Gastrocnemius medialis (tissue), 4 donors: ENCODE results near the gene RING1. TPM values are rescaled to one million over a fixed set of nuclear protein-coding genes. Genes with fewer than 3 reads are reported as not detected.

ENCODE experiments used
- ATAC-seq, 2 donors: fragments of 150-250 bp; one replicate each; pipeline ENCODE4 v1.9.1; 2016
- DNase-seq, 2 donors: peaks; one replicate each; pipeline ENCODE4 v3.0.0-alpha.2; 2019
- H3K27ac ChIP-seq, 4 donors: fragments of 200-600 bp; sonication (generic); 1 replicate in 1 of 4; 2 replicates in 3 of 4; pipeline ENCODE4 v1.5.1; 2016 to 2018; ENCODE audit warnings: mild to moderate bottlenecking in 2 of 4, moderate library complexity in 1 of 4
- H3K27me3 ChIP-seq, 3 donors: fragments of 200-600 bp; sonication (generic) in 2 of 3; 1 replicate in 1 of 3; 2 replicates in 2 of 3; pipeline versions ENCODE4 v1.5.1 to v1.6.0; 2016 to 2019; ENCODE audit warnings: mild to moderate bottlenecking in 1 of 3, moderate library complexity in 1 of 3
- H3K36me3 ChIP-seq, 2 donors: fragments of 200-600 bp; sonication (generic) in 1 of 2; one replicate each; pipeline ENCODE4 v1.5.1; 2017 to 2018
- H3K4me1 ChIP-seq, 2 donors: fragments of 200-600 bp; sonication (generic) in 1 of 2; one replicate each; pipeline ENCODE4 v1.5.1; 2016 to 2017; ENCODE audit warnings: mild to moderate bottlenecking in 2 of 2
- H3K4me3 ChIP-seq, 4 donors: fragments of 200-600 bp; sonication (generic) in 3 of 4; 1 replicate in 1 of 4; 2 replicates in 3 of 4; pipeline ENCODE4 v1.5.1; 2016 to 2019; ENCODE audit warnings: mild to moderate bottlenecking in 2 of 4
- H3K9me3 ChIP-seq, 3 donors: fragments of 200-600 bp; sonication (generic) in 2 of 3; 1 replicate in 1 of 3; 2 replicates in 2 of 3; pipeline ENCODE4 v1.5.1; 2016 to 2019
- CTCF ChIP-seq, 5 experiments: fragments of 450-650 bp in 3 of 5; fragments of 200-600 bp in 2 of 5; sonication (generic) in 2 of 5; IDR thresholded peaks in 4 of 5; conservative IDR thresholded peaks in 1 of 5; 1 replicate in 4 of 5; 2 replicates in 1 of 5; pipeline ENCODE4 v1.5.1; 2016 to 2019; ENCODE audit warnings: antibody characterized with exemption in 5 of 5, mild to moderate bottlenecking in 3 of 5, moderate library complexity in 3 of 5
- POLR2A ChIP-seq, 2 donors: fragments of 450-650 bp; IDR thresholded peaks; one replicate each; pipeline ENCODE4 v1.6.1; 2017; ENCODE audit warnings: antibody characterized with exemption in 2 of 2, mild to moderate bottlenecking in 2 of 2, moderate library complexity in 2 of 2
- in situ Hi-C, 4 donors: fragments of 200-750 bp; cut with MboI; loops; one replicate each; pipeline versions ENCODE4 v1.15.0 to v1.8.0; 2017; ENCODE audit warnings: low sequenced_read_pairs in 4 of 4
- intact Hi-C: fragments of 100-400 bp; cut with DNase I; formaldehyde crosslinking; loops from one replicate; pipeline ENCODE4 v1.15.1; 2023; ENCODE audit warnings: low total_unique reads
- total RNA-seq, 4 donors: library from RNA; depleted of rRNA; stranded (reverse); fragments of >200 nt; gene quantifications; one replicate each; pipeline versions ENCODE4 v1.1.0 to v1.2.3, GENCODE V29; 2016

The RING1 gene
- total RNA-seq, 4 donors from 2014 or later = 7.4 to 16.3 (median 12.1) TPM

- H3K36me3 ChIP-seq = peaks cover 0 to 25% of the 10 kb centered on the region in 2 donors
- DNase-seq (peak; percentile 92 to 94), ATAC-seq (peak; percentile 46 to 52)
- TF ChIP-seq CTCF (IDR thresholded peaks at IDR 0.05 in 4 of 5, conservative IDR thresholded peaks at IDR 0.05 in 1 of 5) (no peak), POLR2A (IDR thresholded peaks at IDR 0.05) (peak; percentile 34 to 35)
- no peaks in the 10 kb centered on the region for H3K27me3 ChIP-seq
- in situ Hi-C loops (no loop called here), intact Hi-C loops (loop anchor here (5.0 kb wide), 3 partner anchors 213 to 1077 kb away; partner anchors contain the start of genes ATF6B and CUTA)
- H3K4me1 ChIP-seq = peaks cover 30 to 48% of the 10 kb centered on the region in 2 donors
- H3K9me3 ChIP-seq = no peaks in the 10 kb centered on the region
- peak within 1 kb of the TSS; percentile 70 to 91 (median 82) for H3K4me3 ChIP-seq
- peak within 1 kb of the TSS; percentile 75 to 89 (median 82) for H3K27ac ChIP-seq
These were observed 3.7 kb upstream of the RING1 start, which contains the start of gene HSD17B8 for GRCh38 chr6:33204415-33205190. Gene HSD17B8 (plus strand): TSS chr6:33204655. CDS start chr6:33204669, 14 bp downstream.

GRCh38 chr6:33205191-33206026 lies 2.9 kb upstream of the RING1 start:
- no peak for TF ChIP-seq CTCF (IDR thresholded peaks at IDR 0.05 in 4 of 5, conservative IDR thresholded peaks at IDR 0.05 in 1 of 5)
- ATAC-seq (no peak), DNase-seq (no peak)
- intact Hi-C loops = no loop called here
- no peaks in the 10 kb centered on the region for H3K27me3 ChIP-seq
- H3K4me3 ChIP-seq = peak overlapping the region; percentile 70 to 91 (median 82)
- peaks cover 0 to 33% of the 10 kb centered on the region in 2 donors for H3K36me3 ChIP-seq
- H3K4me1 ChIP-seq = peaks cover 30 to 46% of the 10 kb centered on the region in 2 donors
- in situ Hi-C loops = no loop called here
- peak overlapping the region; percentile 75 to 89 (median 82) for H3K27ac ChIP-seq
- no peaks in the 10 kb centered on the region for H3K9me3 ChIP-seq

- ATAC-seq = no peak
- DNase-seq = no peak
- peaks cover 0 to 39% of the 10 kb centered on the region in 2 donors for H3K36me3 ChIP-seq
- TF ChIP-seq CTCF (IDR thresholded peaks at IDR 0.05 in 4 of 5, conservative IDR thresholded peaks at IDR 0.05 in 1 of 5) = no peak
- no peak for TF ChIP-seq POLR2A (IDR thresholded peaks at IDR 0.05)
- H3K4me1 ChIP-seq = peaks cover 29 to 45% of the 10 kb centered on the region in 2 donors
- in situ Hi-C loops = no loop called here
- intact Hi-C loops = no loop called here
- H3K4me3 ChIP-seq = no peak overlapping the region
- no peak overlapping the region for H3K27ac ChIP-seq
- H3K27me3 ChIP-seq = no peaks in the 10 kb centered on the region
- H3K9me3 ChIP-seq = no peaks in the 10 kb centered on the region
These were observed 2.1 kb upstream of the RING1 start for GRCh38 chr6:33206027-33206863.

GRCh38 chr6:33206864-33207551 lies 1.3 kb upstream of the RING1 start:
- intact Hi-C loops (no loop called here), in situ Hi-C loops (no loop called here)
- no peaks in the 10 kb centered on the region for H3K9me3 ChIP-seq
- ATAC-seq (no peak), DNase-seq (no peak)
- H3K4me1 ChIP-seq = peaks cover 22 to 38% of the 10 kb centered on the region in 2 donors
- H3K27me3 ChIP-seq = no peaks in the 10 kb centered on the region
- TF ChIP-seq CTCF (IDR thresholded peaks at IDR 0.05 in 4 of 5, conservative IDR thresholded peaks at IDR 0.05 in 1 of 5) (no peak), POLR2A (IDR thresholded peaks at IDR 0.05) (no peak)
- H3K4me3 ChIP-seq = peak overlapping the region; percentile 79 to 92 (median 90)
- peaks cover 0 to 36% of the 10 kb centered on the region in 2 donors for H3K36me3 ChIP-seq
- peak overlapping the region in 2 of 4 donors; percentile 93 to 99 for H3K27ac ChIP-seq
